ELR (cell line): Measurements from ENCODE around the gene SLC16A7.
"Not testable (repeated sequence)": the region's sequence is repeated elsewhere in the genome, so short reads cannot be mapped to it uniquely, and the experiment has no call there.

ENCODE experiments used
- DNase-seq: peaks from one replicate; pipeline ENCODE4 v3.0.0-alpha.2; 2015; ENCODE audit warnings: low read depth

The SLC16A7 gene

DNA sequence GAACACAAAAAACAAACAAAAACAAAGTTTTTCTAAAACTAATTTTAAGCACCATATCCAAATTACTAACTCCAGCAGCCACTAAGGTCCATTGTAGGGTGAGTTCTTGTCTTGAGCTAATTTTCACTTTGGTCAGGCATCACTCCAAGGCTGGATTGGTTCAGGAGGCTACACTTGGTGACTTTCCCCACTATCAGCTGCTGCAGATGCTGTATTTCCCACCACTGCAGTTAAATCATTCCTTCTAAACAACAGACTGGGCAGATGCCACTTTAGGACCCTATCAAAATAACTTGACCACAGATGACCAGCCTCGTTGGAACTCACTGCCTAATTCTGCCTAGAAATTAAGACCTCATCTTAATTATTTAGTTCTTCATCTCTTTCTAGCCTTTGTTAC lies 140.5 kb downstream of the SLC16A7 start:
- no peak for DNase-seq

DNA sequence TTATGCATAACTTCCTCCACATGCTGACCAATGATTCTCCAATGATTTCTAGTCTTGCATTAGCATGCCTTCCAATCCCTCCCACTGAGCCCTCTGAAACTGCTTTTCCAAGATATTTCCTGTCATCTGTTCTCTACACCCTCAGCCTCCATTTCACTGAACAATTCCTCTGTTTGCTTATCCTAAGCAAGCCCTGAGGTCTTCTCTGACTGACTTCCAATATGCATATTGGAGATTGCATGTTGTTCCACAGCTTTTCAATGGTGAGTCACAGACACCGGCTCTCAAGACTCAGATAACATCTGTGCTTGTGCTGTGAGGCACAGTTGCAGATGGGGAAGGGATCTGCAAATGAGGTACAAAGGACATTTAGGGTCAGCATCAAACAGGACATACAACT lies 141.0 kb downstream of the SLC16A7 start:
- DNase-seq: peak; percentile 89

DNA sequence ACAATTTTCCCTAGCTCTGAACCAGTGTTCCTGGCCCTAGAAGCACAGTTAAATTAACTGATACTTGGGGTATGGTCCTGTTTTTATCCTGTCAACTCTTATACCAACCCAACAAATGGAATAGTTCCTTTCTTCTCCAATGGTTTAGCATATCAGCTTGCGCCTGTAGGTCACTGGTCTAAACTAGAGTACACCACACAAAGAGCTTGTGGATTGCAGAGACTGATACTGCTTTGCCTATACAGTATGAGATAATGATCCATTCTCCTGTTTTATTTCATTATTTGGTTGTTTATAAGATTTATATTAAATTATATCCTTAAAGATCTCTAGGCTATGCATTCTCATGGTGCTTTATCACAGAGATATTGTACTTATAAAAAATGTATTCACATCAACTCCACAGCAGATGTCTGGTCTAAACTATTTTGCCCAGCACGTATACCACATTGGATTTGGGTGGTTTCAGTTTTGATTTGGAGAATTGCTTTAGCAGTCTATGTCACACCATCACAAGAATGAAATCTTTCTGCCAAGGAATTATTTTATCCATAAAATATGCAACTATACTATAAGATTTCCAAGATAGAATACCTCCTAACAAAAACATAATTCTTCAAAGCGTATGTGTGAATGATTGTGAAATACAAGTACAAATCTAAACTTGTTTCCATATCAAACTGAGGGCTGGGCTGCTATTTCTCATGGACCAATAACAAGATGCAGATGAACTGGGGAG lies 142.1 kb downstream of the SLC16A7 start:
- no peak for DNase-seq

DNA sequence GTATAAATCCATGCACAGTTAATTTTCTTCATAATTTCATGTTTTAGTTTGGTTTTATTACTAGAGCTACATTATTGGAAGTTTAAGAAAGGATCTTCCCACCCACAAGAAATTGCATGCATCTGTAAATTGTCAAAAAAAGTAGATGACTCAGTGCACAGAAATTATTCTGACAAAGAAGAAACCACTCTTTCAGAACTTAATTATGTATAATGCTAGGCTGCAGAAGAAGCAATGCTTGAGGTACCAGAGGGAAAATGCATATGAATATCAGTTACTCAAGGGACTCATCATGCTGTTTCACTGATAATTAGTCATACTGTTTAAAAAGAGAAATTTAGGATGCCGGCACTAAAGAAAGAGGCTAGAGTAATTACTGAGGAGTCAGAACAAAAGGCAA lies 147.0 kb downstream of the SLC16A7 start:
- DNase-seq: peak; percentile 46

DNA sequence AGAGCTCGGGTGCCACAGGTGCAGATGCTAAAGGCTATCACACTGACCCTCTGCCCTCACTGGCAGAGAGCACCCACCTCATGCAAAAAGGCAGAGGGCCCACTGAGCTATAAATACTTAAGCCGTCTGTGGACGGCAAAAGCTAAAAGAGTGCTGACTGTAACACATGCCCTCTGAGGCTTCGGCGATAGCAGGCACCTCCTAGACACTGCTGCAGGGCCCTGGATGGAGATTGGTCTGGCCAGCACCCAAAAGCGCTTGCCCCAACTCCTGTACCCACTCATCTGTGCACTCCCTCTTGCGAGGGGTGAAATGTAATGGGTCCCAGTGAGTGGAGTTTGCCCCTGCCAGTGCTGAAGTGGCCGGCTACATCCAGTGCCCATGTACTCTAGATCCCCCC lies 148.7 kb downstream of the SLC16A7 start:
- DNase-seq: no peak

DNA sequence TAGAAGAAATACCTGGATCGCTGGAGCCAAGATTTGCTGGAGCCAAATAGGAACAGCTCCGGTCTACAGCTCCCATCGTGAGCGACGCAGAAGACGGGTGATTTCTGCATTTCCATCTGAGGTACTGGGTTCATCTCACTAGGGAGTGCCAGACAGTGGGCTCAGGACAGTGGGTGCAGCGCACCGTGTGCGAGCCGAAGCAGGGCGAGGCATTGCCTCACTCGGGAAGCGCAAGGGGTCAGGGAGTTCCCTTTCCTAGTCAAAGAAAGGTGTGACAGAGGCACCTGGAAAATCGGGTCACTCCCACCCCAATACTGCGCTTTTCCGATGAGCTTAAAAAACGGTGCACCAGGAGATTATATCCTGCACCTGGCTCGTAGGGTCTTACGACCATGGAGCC lies 155.3 kb downstream of the SLC16A7 start:
- not testable (repeated sequence) for DNase-seq

DNA sequence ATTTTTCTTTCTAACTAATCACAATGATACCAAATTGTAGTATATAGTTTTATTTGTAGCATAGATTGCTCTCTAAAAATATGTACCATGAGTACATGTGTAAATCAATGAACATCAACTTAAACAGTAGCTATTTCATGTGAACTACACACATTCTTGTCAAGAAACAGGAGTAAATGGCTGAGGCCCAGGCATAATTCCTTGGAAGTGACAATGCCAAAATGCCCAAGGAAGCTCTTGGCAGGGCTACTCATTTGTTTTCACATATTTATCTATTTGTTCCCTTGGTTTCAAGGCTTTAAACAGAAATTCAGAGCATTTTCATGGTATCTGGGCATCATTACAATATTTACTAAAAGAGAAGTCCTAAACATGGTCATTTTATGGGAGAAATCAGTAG lies 165.7 kb downstream of the SLC16A7 start:
- DNase-seq: no peak

DNA sequence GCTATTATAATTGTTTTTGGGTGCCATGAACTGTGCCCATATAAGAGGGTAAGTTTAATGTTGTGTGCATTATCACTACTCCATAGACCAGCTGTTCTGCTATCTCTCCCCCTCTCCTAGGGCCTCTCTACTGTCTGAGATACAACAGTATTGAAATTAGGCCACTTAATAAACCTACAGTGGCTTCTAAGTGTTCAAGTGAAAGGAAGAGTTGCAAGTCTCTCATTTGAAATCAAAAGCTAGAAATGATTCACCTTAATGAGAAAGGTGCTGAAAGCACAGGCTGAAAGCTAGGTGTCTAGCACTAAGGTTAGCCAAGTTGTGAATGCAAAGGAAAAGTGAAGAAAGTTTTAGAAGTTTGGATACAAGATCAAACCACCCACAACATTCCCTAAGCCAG lies 168.0 kb downstream of the SLC16A7 start:
- no peak for DNase-seq

DNA sequence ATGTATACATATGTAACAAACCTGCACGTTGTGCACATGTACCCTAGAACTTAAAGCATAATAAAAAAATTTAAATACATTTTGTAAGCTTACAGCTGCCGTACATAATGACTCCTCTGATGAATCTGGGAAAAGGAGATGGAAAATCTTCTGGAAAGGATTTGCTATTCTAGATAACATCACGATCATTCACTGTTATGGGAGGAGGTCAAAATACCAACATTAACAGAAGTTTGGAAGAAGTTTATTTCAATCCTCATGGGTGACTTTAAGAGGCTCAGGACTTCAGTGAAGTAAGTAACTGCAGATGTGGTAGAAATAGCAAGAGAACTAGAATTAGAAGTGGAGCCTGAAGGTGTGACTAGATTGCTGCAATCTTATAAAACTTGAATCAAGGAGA lies 172.2 kb downstream of the SLC16A7 start:
- DNase-seq: no peak

DNA sequence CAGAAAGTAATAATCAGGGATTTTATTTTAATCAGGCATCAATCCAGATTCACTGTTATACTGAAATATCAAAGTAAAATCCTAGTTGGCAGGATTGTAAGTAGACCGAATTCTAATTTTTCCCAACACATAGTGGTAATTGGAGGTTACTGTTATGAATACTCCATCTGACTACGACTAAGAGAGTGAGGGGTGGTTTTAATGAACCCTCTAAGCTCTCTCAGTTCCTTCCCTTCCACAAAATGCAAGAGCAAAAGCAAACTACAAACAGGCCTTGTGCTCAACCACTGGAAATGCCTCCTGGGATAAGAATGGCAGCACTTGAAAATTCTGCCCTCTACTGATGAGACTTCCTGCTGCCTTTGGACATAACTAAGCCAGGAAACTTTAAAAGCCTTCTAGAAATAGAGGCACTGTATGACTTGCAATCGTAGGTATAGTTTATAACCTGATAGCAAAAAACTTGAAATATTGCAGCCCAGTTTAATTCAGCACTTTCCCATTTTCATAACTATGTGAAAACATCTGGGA lies 184.8 kb downstream of the SLC16A7 start:
- DNase-seq: peak; percentile 59

DNA sequence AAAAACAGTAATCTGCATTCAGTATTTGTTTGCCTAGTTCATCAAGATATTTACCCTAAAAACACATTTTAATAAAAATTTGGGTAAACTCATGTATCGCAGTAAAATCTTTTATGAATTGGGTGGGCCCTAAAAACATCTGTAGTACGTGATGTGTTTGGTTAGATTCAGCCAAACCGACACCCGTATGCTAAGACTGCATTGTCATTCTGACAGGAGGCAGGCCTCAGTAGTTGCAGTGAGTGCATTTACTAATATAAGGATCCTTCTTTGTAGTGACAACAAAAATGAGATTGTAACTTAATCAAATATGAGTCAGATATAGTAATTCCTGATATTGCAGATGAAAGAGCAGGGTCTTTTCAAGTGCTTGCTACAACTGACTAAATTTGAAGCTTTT lies 191.8 kb downstream of the SLC16A7 start:
- DNase-seq: no peak

DNA sequence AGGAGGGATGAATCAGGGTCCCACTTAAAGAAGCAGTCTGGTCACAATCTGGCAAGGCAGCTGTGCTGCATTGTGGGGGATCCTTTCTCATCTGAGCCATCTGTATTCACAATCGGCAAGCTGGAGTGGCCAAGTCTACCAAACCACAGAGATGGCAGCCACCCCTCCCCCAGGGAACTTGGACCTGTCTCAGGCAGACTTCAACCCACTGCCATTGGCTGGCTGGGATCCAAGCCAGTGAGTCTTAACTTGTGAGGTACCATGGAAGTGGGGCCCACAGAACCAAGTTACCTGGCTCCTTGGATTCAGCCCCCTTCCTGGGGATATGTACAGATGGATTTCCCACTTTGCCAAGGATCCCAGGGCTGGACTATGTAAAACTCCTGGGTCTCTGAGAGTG lies 196.8 kb downstream of the SLC16A7 start:
- no peak for DNase-seq

DNA sequence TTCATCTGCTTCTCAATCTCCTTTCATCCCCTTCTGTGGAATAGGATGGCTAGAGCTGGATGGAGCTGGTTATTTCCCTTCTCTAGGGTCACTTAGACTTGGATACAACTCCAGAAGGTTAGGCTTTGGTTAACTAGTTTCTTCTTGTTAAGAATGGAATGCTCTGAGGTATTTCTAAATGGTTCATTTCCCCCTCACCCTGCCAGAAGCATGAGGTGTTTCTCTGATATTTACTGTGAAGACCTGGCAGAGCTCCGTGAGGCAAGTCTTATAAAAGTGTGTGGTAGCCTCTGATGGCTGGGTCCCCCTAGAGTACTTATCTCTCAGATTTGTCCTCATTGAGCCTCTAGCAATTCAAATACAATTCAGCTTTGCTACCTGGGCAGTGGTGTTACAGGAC lies 207.9 kb downstream of the SLC16A7 start:
- peak; percentile 17 for DNase-seq

DNA sequence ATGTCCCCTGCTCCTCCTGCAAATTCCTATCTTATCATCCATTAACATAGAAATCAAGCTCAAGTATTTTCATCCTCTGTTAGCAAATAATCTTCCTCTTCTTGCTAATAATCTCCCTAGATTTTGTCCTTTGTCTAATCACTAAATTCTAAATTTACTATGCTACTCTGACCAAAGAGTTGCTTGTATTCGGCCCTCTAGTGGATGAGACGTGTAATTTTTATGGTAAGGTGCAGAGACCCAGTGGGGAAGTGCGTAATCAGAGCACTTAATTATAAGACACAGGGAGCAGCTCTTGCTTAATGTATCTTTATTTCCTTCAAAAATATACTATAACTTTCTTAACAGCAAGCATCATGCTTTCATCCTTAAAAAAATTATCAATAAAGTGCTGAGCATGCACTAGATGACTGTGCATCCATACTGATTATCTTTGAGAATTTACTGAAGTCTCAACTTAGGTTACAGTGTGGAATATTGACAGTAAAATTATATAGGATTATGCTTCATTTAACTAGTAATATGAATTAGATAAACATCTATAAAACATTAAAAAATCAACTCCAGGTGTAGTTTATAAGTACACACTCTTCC lies 212.6 kb downstream of the SLC16A7 start:
- DNase-seq: peak; percentile 60

DNA sequence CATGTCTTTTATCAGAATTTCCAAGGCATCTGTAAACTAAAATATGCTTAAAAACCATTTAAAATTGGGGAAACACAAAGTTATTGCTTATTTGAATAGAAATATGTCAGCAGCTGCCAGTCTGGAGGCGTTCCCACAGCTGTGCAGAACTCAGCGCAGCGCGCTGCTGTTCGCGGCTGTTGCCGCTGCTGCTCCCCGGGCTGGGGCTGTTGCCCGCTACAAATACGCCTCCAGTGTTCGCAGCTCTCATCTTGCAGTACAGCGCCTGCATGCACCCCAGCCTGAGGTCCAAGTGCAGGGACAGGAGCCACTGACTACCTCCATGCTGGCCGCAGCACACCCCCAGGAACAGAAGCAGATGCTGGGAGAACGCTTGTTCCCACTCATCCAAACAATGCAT lies 216.2 kb downstream of the SLC16A7 start:
- DNase-seq: no peak

DNA sequence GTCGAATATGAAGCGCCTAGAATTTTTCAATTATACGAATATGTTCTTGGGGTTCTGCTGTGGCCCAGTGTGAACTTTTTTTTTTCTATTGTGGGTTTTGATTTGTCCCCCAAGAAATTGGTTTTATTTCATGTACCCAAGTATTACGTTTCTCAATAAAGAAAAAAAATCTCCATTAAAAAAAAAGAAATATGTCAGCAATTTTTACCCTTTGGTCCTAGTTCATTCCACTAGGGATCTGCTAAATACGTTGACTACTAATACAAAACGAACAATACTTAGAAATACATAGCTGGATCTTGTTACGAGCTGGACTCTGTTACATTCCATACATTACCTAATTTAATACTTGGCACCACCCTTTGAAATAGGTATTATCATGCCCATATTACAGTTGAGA lies 216.9 kb downstream of the SLC16A7 start:
- no peak for DNase-seq

DNA sequence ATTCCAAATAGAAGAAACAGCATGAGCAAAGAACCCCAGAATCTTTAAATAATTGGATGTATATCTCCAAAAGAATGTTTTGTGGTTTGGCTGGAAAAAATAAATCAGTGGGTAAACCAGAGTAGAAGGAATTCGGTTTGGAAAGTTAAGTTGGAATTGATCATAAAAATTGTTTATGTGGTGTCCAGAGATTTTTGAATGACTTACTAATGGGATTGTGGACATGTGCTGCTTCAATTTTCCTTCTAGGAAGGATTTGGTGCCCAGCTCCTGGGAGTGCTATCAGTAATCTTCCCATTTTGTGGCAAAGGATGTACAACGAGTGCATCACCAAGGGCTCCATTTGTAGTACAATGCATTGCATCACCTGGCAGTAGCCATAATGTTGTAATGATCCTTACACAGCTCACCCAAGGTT lies 224.8 kb downstream of the SLC16A7 start:
- DNase-seq: peak; percentile 13

DNA sequence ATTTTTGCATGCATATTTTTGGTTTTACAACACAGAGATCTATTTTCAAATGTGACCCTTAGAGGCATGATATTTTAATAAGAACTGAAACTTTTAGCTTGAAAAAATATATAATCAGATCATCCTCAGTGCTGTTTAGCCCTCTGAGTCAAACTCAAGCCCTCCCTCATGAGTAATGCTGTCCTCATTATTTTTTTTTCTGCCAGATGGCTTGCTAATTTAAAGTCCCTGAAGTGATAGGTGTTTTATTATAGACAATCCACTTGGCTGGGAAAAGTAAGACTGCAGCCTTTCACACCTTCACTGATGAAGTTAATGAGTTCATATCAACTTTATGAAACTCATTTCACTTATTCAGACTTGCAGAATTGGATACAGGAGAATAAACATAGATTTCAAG lies 227.7 kb downstream of the SLC16A7 start:
- peak; percentile 2 for DNase-seq

DNA sequence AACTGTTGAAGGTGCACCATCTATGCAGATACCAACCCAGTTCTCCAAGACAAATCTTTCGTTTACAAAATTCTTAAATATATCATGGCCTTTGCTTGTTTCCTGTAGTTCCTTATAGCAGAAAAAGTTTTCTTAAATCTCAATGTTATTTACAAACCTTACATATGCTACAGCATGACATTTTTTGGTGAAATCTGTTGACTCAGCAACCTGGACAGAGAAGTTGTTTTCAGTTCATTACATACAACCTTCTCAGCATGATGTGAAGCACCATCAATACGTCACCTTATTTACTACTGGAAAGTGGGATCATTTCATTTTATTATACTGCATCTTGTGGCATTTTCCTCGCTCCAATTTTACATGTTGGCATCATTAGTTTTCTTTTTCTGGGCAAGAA lies 231.9 kb downstream of the SLC16A7 start:
- no peak for DNase-seq

DNA sequence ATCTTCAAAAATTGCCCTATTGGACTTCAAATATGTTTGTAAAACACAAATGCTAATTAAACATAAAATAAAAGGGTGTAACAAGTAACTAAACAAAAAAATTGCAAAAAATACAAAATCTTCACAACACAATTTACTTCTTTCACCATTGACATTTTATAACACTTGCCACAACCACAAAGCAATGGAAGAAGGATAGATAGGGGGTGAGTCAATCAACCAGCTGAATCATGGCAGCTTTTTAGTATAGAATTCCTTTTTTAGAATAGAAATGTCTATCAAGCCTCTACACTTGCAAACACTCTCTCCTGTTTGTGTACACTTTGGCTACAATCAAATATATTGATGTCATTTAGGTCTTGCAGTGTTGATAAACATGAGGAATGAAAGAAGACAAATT lies 232.7 kb downstream of the SLC16A7 start:
- peak; percentile 7 for DNase-seq

DNA sequence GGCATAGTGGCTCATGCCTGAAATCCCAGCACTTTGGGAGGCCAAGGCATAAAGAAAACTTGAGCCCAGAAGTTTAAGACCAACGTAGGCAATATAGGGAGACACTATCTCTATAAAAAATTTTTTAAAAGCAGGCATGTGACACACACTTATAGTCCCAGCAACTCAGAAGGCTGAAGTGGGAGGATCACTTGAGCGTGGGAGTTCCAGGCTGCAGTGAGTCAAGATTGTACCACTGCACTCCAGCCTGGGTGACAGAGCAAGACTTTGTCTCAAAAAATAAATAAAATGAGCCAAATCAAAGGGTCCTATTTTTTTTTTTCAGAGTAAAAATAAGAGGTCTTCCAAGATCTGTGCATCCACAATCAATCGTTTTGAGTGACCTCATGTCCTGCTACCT lies 237.6 kb downstream of the SLC16A7 start:
- no peak for DNase-seq

DNA sequence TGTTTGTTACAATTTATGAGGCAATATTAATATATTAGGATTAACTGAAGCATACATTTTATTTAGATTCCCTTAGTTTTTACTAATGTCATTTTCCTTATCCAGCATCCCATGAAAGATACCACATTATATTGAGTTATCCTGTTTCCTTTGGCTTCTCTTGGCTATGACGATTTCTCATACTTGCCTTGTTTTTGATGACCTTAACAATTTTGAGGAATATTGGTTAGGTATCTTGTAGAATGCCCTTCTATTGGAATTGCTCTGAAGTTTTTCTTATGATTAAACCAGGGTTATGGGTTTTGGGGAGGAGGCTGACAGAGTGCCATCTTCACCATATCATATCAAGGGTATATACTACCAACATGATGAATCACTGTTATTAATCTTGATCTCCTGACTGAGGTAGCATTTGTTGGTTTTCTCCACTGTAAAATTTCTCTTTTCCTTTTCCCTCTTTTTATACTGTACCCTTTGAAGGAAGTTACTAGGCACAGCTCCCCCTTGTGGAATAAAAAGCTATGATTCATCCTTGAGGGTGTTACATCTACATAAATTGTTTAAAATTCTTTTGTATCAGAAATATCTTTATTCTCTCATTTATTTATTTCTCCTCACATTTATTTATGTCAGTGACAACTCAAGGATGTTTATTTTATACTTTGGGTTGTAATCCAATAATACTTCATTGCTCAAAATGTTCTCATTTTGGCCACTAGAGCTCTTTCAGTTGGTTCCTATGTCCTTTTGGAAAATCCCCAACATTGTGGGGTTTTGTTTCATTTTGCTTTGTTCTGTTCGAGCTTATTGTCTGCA lies 239.0 kb downstream of the SLC16A7 start:
- DNase-seq: peak; percentile 56
